H9 (cell line): ENCODE data around the gene FNDC7. TPM values are rescaled to one million over a fixed set of nuclear protein-coding genes. Genes with fewer than 3 reads are reported as not detected.
A peak's percentile ranks its signal among the peaks of the same experiment; 100 is the strongest.
"Not testable (repeated sequence)": the region's sequence is repeated elsewhere in the genome, so short reads cannot be mapped to it uniquely, and the experiment has no call there.

Experiments
- DNase-seq: peaks from one replicate; pipeline ENCODE4 v3.0.0-alpha.2; 2017
- H2AFZ ChIP-seq: one replicate; pipeline ENCODE4 v1.6.1; 2013; ENCODE audit warnings: mild to moderate bottlenecking, low read length, control low read depth, moderate library complexity
- H2AK5ac ChIP-seq: 2 replicates; pipeline ENCODE4 v1.6.1; 2013; ENCODE audit warnings: low read length, control low read depth, mixed read lengths; ENCODE audit not compliant: insufficient read length
- H2BK120ac ChIP-seq: one replicate; pipeline ENCODE4 v1.6.1; 2013; ENCODE audit warnings: low read depth, mild to moderate bottlenecking, low read length, control low read depth, inconsistent platforms; ENCODE audit not compliant: poor library complexity, severe bottlenecking
- H2BK12ac ChIP-seq: 2 replicates; pipeline ENCODE4 v1.6.1; 2013; ENCODE audit warnings: low read length, control low read depth, mixed read lengths, low read depth; ENCODE audit not compliant: insufficient read length
- H2BK15ac ChIP-seq: 2 replicates; pipeline ENCODE4 v1.6.1; 2013; ENCODE audit warnings: low read depth, low read length, control low read depth
- H2BK20ac ChIP-seq: one replicate; pipeline ENCODE4 v1.6.1; 2013; ENCODE audit warnings: low read depth, mild to moderate bottlenecking, low read length, control low read depth, inconsistent platforms; ENCODE audit not compliant: poor library complexity, severe bottlenecking
- H2BK5ac ChIP-seq: 2 replicates; pipeline ENCODE4 v1.6.1; 2013; ENCODE audit warnings: low read length, control low read depth, mixed read lengths; ENCODE audit not compliant: insufficient read length
- H3K14ac ChIP-seq: 2 replicates; pipeline ENCODE4 v1.6.1; 2013; ENCODE audit warnings: low read length, control low read depth; ENCODE audit not compliant: insufficient read depth
- H3K18ac ChIP-seq: 2 replicates; pipeline ENCODE4 v1.6.1; 2013; ENCODE audit warnings: low read depth, mild to moderate bottlenecking, mixed read lengths, low read length, control low read depth; ENCODE audit not compliant: insufficient read length
- H3K23ac ChIP-seq: 2 replicates; pipeline ENCODE4 v1.6.1; 2013; ENCODE audit warnings: low read length, control low read depth, mixed read lengths, low read depth; ENCODE audit not compliant: insufficient read length
- H3K23me2 ChIP-seq: 2 replicates; pipeline ENCODE4 v1.6.1; 2013; ENCODE audit warnings: low read depth, mild to moderate bottlenecking, mixed read lengths, low read length, control low read depth; ENCODE audit not compliant: insufficient read length, poor library complexity, severe bottlenecking
- H3K27ac ChIP-seq: 2 replicates; pipeline ENCODE4 v1.5.1; 2013; ENCODE audit warnings: low read length, control low read depth, mixed read lengths, low read depth; ENCODE audit not compliant: insufficient read length
- H3K27me3 ChIP-seq: 2 replicates; pipeline ENCODE4 v1.6.1; 2013; ENCODE audit warnings: low read length, control low read depth, inconsistent platforms; ENCODE audit not compliant: insufficient read depth
- H3K4ac ChIP-seq: 2 replicates; pipeline ENCODE4 v1.6.1; 2013; ENCODE audit warnings: low read depth, mild to moderate bottlenecking, control low read depth, inconsistent platforms, low read length, moderate library complexity
- H3K4me1 ChIP-seq: 2 replicates; pipeline ENCODE4 v1.6.1; 2013; ENCODE audit warnings: low read length, control low read depth, inconsistent platforms; ENCODE audit not compliant: insufficient read depth
- H3K4me2 ChIP-seq: 2 replicates; pipeline ENCODE4 v1.6.1; 2013; ENCODE audit warnings: low read length, control low read depth, mixed read lengths; ENCODE audit not compliant: insufficient read length, insufficient read depth
- H3K56ac ChIP-seq: 2 replicates; pipeline ENCODE4 v1.6.1; 2013; ENCODE audit warnings: low read depth, mild to moderate bottlenecking, mixed read lengths, low read length, control low read depth; ENCODE audit not compliant: insufficient read length
- H3K79me1 ChIP-seq: 2 replicates; pipeline ENCODE4 v1.6.1; 2013; ENCODE audit warnings: low read depth, mild to moderate bottlenecking, moderate library complexity, low read length, control low read depth, inconsistent platforms; ENCODE audit not compliant: insufficient read depth, poor library complexity, severe bottlenecking
- H3K79me2 ChIP-seq: 2 replicates; pipeline ENCODE4 v1.6.1; 2013; ENCODE audit warnings: low read length, control low read depth, inconsistent platforms; ENCODE audit not compliant: insufficient read depth
- H3K9ac ChIP-seq: 2 replicates; pipeline ENCODE4 v1.6.1; 2013; ENCODE audit warnings: low read length, control low read depth, mixed read lengths; ENCODE audit not compliant: insufficient read length; ENCODE audit errors: extremely low read depth
- H3K9me3 ChIP-seq: one replicate; pipeline ENCODE4 v1.6.1; 2013; ENCODE audit warnings: low read depth, low read length, inconsistent platforms; ENCODE audit not compliant: control insufficient read depth
- H3T11ph ChIP-seq: one replicate; pipeline ENCODE4 v1.6.1; 2013; ENCODE audit warnings: mild to moderate bottlenecking, low read length, control low read depth, inconsistent platforms
- H4K20me1 ChIP-seq: one replicate; pipeline ENCODE4 v1.6.1; 2013; ENCODE audit not compliant: control insufficient read depth, insufficient read length, insufficient read depth
- H4K5ac ChIP-seq: 2 replicates; pipeline ENCODE4 v1.6.1; 2013; ENCODE audit warnings: low read depth, mild to moderate bottlenecking, mixed read lengths, low read length, control low read depth; ENCODE audit not compliant: insufficient read length
- H4K8ac ChIP-seq: replicated peaks from 2 replicates; pipeline ENCODE4 v1.6.1; 2013; ENCODE audit warnings: low read length, control low read depth, mixed read lengths, low read depth; ENCODE audit not compliant: insufficient read length
- H4K91ac ChIP-seq: 2 replicates; pipeline ENCODE4 v1.6.1; 2013; ENCODE audit warnings: low read depth, mild to moderate bottlenecking, moderate library complexity, mixed read lengths, low read length, control low read depth; ENCODE audit not compliant: insufficient read length
- H3K27ac Mint-ChIP-seq, 3 experiments: 2 replicates in 2 of 3; 3 replicates in 1 of 3; pipeline ENCODE4 v1.8.0; 2020 to 2021; ENCODE audit warnings: mixed read lengths in 3 of 3, mild to moderate bottlenecking in 1 of 3, moderate library complexity in 1 of 3
- H3K27me3 Mint-ChIP-seq: 2 replicates; pipeline ENCODE4 v1.8.0; 2021; ENCODE audit warnings: low read depth, mild to moderate bottlenecking, moderate library complexity, mixed read lengths
- H3K36me3 Mint-ChIP-seq, 3 experiments: 2 replicates in 2 of 3; 3 replicates in 1 of 3; pipeline ENCODE4 v1.8.0; 2020 to 2021; ENCODE audit warnings: low read depth in 3 of 3, mixed read lengths in 3 of 3; ENCODE audit not compliant: insufficient read depth in 1 of 3
- H3K4me1 Mint-ChIP-seq, 2 experiments: 2 replicates each; pipeline ENCODE4 v1.8.0; 2020; ENCODE audit warnings: mixed read lengths in 2 of 2
- H3K4me3 Mint-ChIP-seq, 2 experiments: 2 replicates in 1 of 2; 3 replicates in 1 of 2; pipeline ENCODE4 v1.8.0; 2020 to 2021; ENCODE audit warnings: mild to moderate bottlenecking in 2 of 2, mixed read lengths in 2 of 2, moderate library complexity in 1 of 2
- H3K9me3 Mint-ChIP-seq, 2 experiments: 2 replicates in 1 of 2; 3 replicates in 1 of 2; pipeline ENCODE4 v1.8.0; 2020; ENCODE audit warnings: mild to moderate bottlenecking in 2 of 2, mixed read lengths in 2 of 2, moderate library complexity in 1 of 2
- WGBS: extraction: QIAGEN DNeasy Blood & Tissue Kit; methylation state at CpG from one replicate; pipeline ENCODE4 v1.1.7; 2013; ENCODE audit warnings: missing lambda C conversion rate, low lambda C conversion rate, mixed read lengths; ENCODE audit not compliant: insufficient read length; ENCODE audit errors: extremely low coverage; 5-methylcytosine and 5-hydroxymethylcytosine counted together
- total RNA-seq: library from RNA; stranded (reverse); gene quantifications from 2 replicates; pipeline ENCODE4 v1.2.1, GENCODE V29; 2021
- TF ChIP-seq, protein P1 (sequence below): fragments of 200-600 bp; sonication (generic); conservative IDR thresholded peaks from 3 replicates; pipeline ENCODE4 v1.8.0; 2021; ENCODE audit warnings: antibody characterized with exemption, mild to moderate bottlenecking

FNDC7 gene
- total RNA-seq, 1 experiment from 2014 or later, result 0.13 TPM

DNA sequence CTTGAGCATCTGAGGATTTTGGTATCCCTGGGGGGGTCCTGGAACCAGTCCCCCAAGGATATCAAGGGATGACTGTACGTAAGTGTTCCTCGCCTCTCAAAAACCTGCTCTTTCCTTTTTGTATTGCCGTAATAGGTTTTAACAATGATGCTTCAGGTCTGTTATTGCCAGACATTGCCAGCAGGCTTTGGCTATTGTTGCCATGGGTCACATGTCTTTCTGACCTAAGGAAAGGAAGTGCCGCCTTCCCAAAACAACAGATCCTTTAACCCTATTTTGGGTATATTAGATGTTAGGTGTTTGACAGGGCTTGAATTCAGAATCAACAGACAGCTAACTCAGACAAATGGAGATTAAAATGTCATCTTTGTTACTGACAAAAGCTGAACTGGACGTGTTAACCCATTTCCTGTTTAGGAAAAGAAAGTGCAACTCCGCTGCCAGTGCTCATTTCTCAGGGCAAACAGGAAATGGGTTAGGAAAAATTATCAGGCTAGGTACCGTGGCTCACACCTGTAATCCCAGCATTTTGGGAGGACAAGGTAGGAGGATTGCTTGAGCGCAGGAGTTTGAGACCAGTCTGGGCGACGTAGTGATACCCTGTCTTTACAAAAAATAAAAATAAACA is 33.0 kb upstream of the FNDC7 start:
- no peak overlapping the region for H3K4me3 Mint-ChIP-seq
- H2BK15ac ChIP-seq, result no peak overlapping the region
- TF ChIP-seq, protein P1, sequence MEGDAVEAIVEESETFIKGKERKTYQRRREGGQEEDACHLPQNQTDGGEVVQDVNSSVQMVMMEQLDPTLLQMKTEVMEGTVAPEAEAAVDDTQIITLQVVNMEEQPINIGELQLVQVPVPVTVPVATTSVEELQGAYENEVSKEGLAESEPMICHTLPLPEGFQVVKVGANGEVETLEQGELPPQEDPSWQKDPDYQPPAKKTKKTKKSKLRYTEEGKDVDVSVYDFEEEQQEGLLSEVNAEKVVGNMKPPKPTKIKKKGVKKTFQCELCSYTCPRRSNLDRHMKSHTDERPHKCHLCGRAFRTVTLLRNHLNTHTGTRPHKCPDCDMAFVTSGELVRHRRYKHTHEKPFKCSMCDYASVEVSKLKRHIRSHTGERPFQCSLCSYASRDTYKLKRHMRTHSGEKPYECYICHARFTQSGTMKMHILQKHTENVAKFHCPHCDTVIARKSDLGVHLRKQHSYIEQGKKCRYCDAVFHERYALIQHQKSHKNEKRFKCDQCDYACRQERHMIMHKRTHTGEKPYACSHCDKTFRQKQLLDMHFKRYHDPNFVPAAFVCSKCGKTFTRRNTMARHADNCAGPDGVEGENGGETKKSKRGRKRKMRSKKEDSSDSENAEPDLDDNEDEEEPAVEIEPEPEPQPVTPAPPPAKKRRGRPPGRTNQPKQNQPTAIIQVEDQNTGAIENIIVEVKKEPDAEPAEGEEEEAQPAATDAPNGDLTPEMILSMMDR, result no peak
- no peak overlapping the region for H4K5ac ChIP-seq
- H3K14ac ChIP-seq, result no peak overlapping the region
- H4K91ac ChIP-seq, result no peak overlapping the region
- no peak overlapping the region for H2BK12ac ChIP-seq
- H2BK20ac ChIP-seq, result no peak overlapping the region
- H3K79me1 ChIP-seq, result no peaks in the 10 kb centered on the region
- H3K4ac ChIP-seq, result no peak overlapping the region
- H3K23me2 ChIP-seq, result no peaks in the 10 kb centered on the region
- H3K4me1 ChIP-seq, result no peaks in the 10 kb centered on the region; the same call in 1 of the 2 replicates
- H3K9ac ChIP-seq, result no peak overlapping the region
- H3K27me3 Mint-ChIP-seq, result no peaks in the 10 kb centered on the region; the same call in none of the 2 replicates
- no peak overlapping the region for H2BK120ac ChIP-seq
- H3T11ph ChIP-seq, result no peak overlapping the region
- no peak overlapping the region for H4K8ac ChIP-seq
- no peak overlapping the region for H2BK5ac ChIP-seq
- no peak for DNase-seq
- no peak overlapping the region for H3K27ac Mint-ChIP-seq
- H3K9me3 Mint-ChIP-seq, result peaks cover 6 to 7% of the 10 kb centered on the region in 2 experiments
- H2AFZ ChIP-seq, result no peak overlapping the region
- no peaks in the 10 kb centered on the region for H4K20me1 ChIP-seq
- no peak overlapping the region for H3K18ac ChIP-seq
- H2AK5ac ChIP-seq, result no peak overlapping the region
- H3K9me3 ChIP-seq, result no peaks in the 10 kb centered on the region
- no peaks in the 10 kb centered on the region for H3K27me3 ChIP-seq
- no peak overlapping the region for H3K23ac ChIP-seq
- peaks cover 0 to 5% (median 4%) of the 10 kb centered on the region in 3 experiments; a peak in 6 of 7 replicates for H3K36me3 Mint-ChIP-seq
- H3K79me2 ChIP-seq, result no peaks in the 10 kb centered on the region
- peaks cover 12 to 15% of the 10 kb centered on the region in 2 experiments for H3K4me1 Mint-ChIP-seq
- WGBS, result no CpG with 5 or more reads among the region's 10 CpGs
- no peak overlapping the region for H3K27ac ChIP-seq
- H3K56ac ChIP-seq, result no peak overlapping the region
- H3K4me2 ChIP-seq, result no peak overlapping the region

DNA sequence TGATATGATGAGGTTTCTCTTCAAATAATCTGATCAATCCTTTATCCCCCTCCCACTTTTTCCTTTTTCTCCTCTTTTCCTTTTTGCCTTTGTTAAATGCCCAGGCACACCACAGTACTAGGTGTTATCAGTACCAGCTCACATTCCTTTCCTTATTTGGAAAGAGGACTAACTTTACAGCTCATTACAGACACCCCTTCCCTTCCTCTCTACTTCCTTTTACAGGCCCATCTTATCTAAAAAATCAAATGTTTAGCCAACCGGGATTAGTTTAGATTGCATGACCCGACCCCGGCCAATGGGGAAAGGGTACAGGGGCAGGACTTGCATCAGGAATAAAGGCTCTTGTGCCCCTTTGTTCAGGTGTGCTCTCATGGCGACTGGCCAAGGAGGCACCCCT is 31.0 kb upstream of the FNDC7 start:
- not testable (repeated sequence) for H3K79me2 ChIP-seq, H2AFZ ChIP-seq, H3K27ac ChIP-seq, H2BK12ac ChIP-seq, H4K8ac ChIP-seq, H3K9me3 Mint-ChIP-seq, H2AK5ac ChIP-seq, DNase-seq, H3K9me3 ChIP-seq, H3K9ac ChIP-seq, H3K27me3 ChIP-seq, H2BK5ac ChIP-seq, H3K36me3 Mint-ChIP-seq, H3K56ac ChIP-seq, H3K4me1 ChIP-seq, H4K5ac ChIP-seq, H3K27me3 Mint-ChIP-seq, H4K91ac ChIP-seq, H3K23ac ChIP-seq, H3K14ac ChIP-seq, H3K18ac ChIP-seq, H3T11ph ChIP-seq, H3K23me2 ChIP-seq, H4K20me1 ChIP-seq, H2BK20ac ChIP-seq, H2BK15ac ChIP-seq, H3K4ac ChIP-seq, H3K4me2 ChIP-seq, H3K79me1 ChIP-seq
- no CpG with 5 or more reads among the region's 4 CpGs for WGBS
- H3K27ac Mint-ChIP-seq, result peak overlapping the region; percentile 4 to 91 (median 82); a peak in 5 of 7 replicates
- H3K4me1 Mint-ChIP-seq, result peaks cover 21 to 23% of the 10 kb centered on the region in 2 experiments
- 0 out of 5 replicates have a peak overlapping the region, but pooled peaks of 1 of the 2 experiments have one; percentile 28 for H3K4me3 Mint-ChIP-seq
- H2BK120ac ChIP-seq, result peak overlapping the region; percentile 77
